DND-41 (cell line): Measurements from ENCODE around the gene CENPU.

Experiments
- ATAC-seq: fragments of 200-7000 bp; cut with Tn5 transposase; 3 replicates; pipeline ENCODE4 v1.9.1; 2021; ENCODE audit warnings: low read depth; ENCODE audit not compliant: insufficient read depth
- DNase-seq: peaks from one replicate; pipeline ENCODE4 v3.0.0-alpha.2; 2020
- H2AFZ ChIP-seq: 2 replicates; pipeline ENCODE4 v1.6.0; 2012; ENCODE audit warnings: low read depth, low read length
- H3K27ac ChIP-seq: 2 replicates; pipeline ENCODE4 v1.5.1; 2012; ENCODE audit warnings: low read length, inconsistent platforms
- H3K27me3 ChIP-seq: fragments of 200-600 bp; sonication (generic); 2 replicates; pipeline ENCODE4 v1.6.0; 2012; ENCODE audit warnings: low read length, mild to moderate bottlenecking, inconsistent platforms; ENCODE audit not compliant: insufficient read depth, poor library complexity
- H3K36me3 ChIP-seq: 2 replicates; pipeline ENCODE4 v1.5.1; 2012; ENCODE audit warnings: low read length, inconsistent platforms; ENCODE audit not compliant: insufficient read depth
- H3K4me1 ChIP-seq: 2 replicates; pipeline ENCODE4 v1.5.1; 2012; ENCODE audit warnings: mild to moderate bottlenecking, low read length; ENCODE audit not compliant: insufficient read depth
- H3K4me2 ChIP-seq: 2 replicates; pipeline ENCODE4 v1.6.0; 2012; ENCODE audit warnings: mild to moderate bottlenecking, moderate library complexity, low read length, inconsistent platforms; ENCODE audit not compliant: insufficient read depth
- H3K4me3 ChIP-seq, 2 experiments: fragments of 200-600 bp in 1 of 2; shearing (Covaris generic) in 1 of 2; 2 replicates each; pipeline ENCODE4 v1.5.1; 2012 to 2016; ENCODE audit warnings: inconsistent platforms in 2 of 2, low read length in 2 of 2, mild to moderate bottlenecking in 2 of 2, low read depth in 1 of 2, moderate library complexity in 1 of 2
- H3K79me2 ChIP-seq: 2 replicates; pipeline ENCODE4 v1.6.0; 2012; ENCODE audit warnings: low read length, inconsistent platforms; ENCODE audit not compliant: insufficient read depth
- H3K9ac ChIP-seq: 2 replicates; pipeline ENCODE4 v1.6.0; 2012; ENCODE audit warnings: low read depth, mild to moderate bottlenecking, inconsistent platforms, low read length, moderate library complexity
- H3K9me3 ChIP-seq: 2 replicates; pipeline ENCODE4 v1.5.1; 2012; ENCODE audit warnings: low read length, moderate library complexity, mild to moderate bottlenecking, inconsistent platforms; ENCODE audit not compliant: insufficient read depth, severe bottlenecking
- H4K20me1 ChIP-seq: 2 replicates; pipeline ENCODE4 v1.6.0; 2012; ENCODE audit warnings: low read length; ENCODE audit not compliant: insufficient read depth
- CTCF ChIP-seq: IDR thresholded peaks from 2 replicates; pipeline ENCODE4 v1.5.1; 2012; ENCODE audit warnings: borderline replicate concordance, low read length, moderate library complexity, mild to moderate bottlenecking; ENCODE audit not compliant: poor library complexity, severe bottlenecking; ENCODE audit errors: extremely low read depth
- EZH2 ChIP-seq: IDR thresholded peaks from 3 replicates; pipeline ENCODE4 v1.6.1; 2012; ENCODE audit warnings: borderline replicate concordance, low read depth, mild to moderate bottlenecking, moderate library complexity, low read length, inconsistent platforms; ENCODE audit not compliant: severe bottlenecking

The CENPU gene

GRCh38 chr4:184649971-184650855, 83.7 kb downstream of the CENPU start:
- Histone ChIP-seq H3K4me2 (peak overlapping the region; percentile 76), H4K20me1 (peaks cover 30% of the 10 kb centered on the region; the same call in 1 of the 2 replicates), H3K27ac (peak overlapping the region; percentile 96), H3K4me3 (peak overlapping the region; percentile 55 to 79), H3K4me1 (peaks cover 43% of the 10 kb centered on the region), H3K27me3 (no peaks in the 10 kb centered on the region), H2AFZ (peak overlapping the region; percentile 76), H3K9me3 (no peaks in the 10 kb centered on the region), H3K36me3 (peaks cover 38% of the 10 kb centered on the region), H3K9ac (peak overlapping the region; percentile 79), H3K79me2 (peaks cover 54% of the 10 kb centered on the region)
- DNase-seq (peak; percentile 20), ATAC-seq (peak; percentile 2; the same call in 1 of the 3 replicates)
- TF ChIP-seq CTCF (no peak), EZH2 (no peak)

GRCh38 chr4:184649026-184649970, 84.6 kb downstream of the CENPU start, which contains the start of the genes CASP3 and PRIMPOL:
Gene CASP3, minus strand, starts transcription at chr4:184649447. Its CDS starts 10,994 bp downstream, at chr4:184638453.
Gene PRIMPOL, plus strand, starts transcription at chr4:184649738. Its CDS starts 7,403 bp downstream, at chr4:184657141.
- H3K4me1 ChIP-seq = peaks cover 47% of the 10 kb centered on the region
- peak; percentile 98 for DNase-seq
- H3K79me2 ChIP-seq = peaks cover 63% of the 10 kb centered on the region

More at GRCh38 chr4:184649026-184649970, 84.6 kb downstream of the CENPU start, which contains the start of the genes CASP3 and PRIMPOL:
- H3K27me3 ChIP-seq = no peaks in the 10 kb centered on the region
- peaks cover 42% of the 10 kb centered on the region for H3K36me3 ChIP-seq
- H3K9ac ChIP-seq = peak within 1 kb of the TSS; percentile 95
- TF ChIP-seq CTCF (peak; percentile 52), EZH2 (no peak)
- peak; percentile 85 for ATAC-seq
- no peaks in the 10 kb centered on the region for H3K9me3 ChIP-seq
- H3K27ac ChIP-seq = peak within 1 kb of the TSS; percentile 96
- peak within 1 kb of the TSS; percentile 83 to 98 for H3K4me3 ChIP-seq
- peak within 1 kb of the TSS; percentile 93 for H3K4me2 ChIP-seq
- peak within 1 kb of the TSS; percentile 90 for H2AFZ ChIP-seq
- H4K20me1 ChIP-seq = peaks cover 35% of the 10 kb centered on the region; the same call in 1 of the 2 replicates
